Ovary (tissue), 9 donors: ENCODE results near the gene MAPK8IP3. TPM values are rescaled to one million over a fixed set of nuclear protein-coding genes. Genes with fewer than 3 reads are reported as not detected.

Experiments used
- DNase-seq, 5 donors: peaks; one replicate each; pipeline ENCODE4 v3.0.0-alpha.2; 2019 to 2020
- H3K27ac ChIP-seq, 2 donors: fragments of 200-600 bp; one replicate each; pipeline versions ENCODE4 v1.5.1 to v1.8.0; 2019 to 2022
- H3K27me3 ChIP-seq: fragments of 200-600 bp; one replicate; pipeline ENCODE4 v1.8.0; 2022
- H3K36me3 ChIP-seq: fragments of 200-600 bp; sonication (generic); one replicate; pipeline ENCODE4 v1.5.1; 2019
- H3K4me1 ChIP-seq: one replicate; pipeline ENCODE4 v1.8.1; 2013; ENCODE audit warnings: mild to moderate bottlenecking, moderate library complexity; ENCODE audit not compliant: insufficient read depth
- H3K4me3 ChIP-seq: fragments of 200-600 bp; sonication (generic); one replicate; pipeline ENCODE4 v1.5.1; 2017
- H3K9me3 ChIP-seq, 2 donors: fragments of 200-600 bp in 1 of 2; sonication (generic) in 1 of 2; one replicate each; pipeline versions ENCODE4 v1.5.1 to v1.8.1; 2013 to 2019; ENCODE audit warnings: mild to moderate bottlenecking in 1 of 2, moderate library complexity in 1 of 2
- CTCF ChIP-seq, 3 donors: fragments of 450-650 bp in 2 of 3; fragments of 200-600 bp in 1 of 3; IDR thresholded peaks; one replicate each; pipeline versions ENCODE4 v1.5.1 to v1.8.0; 2016 to 2022; ENCODE audit warnings: antibody characterized with exemption in 3 of 3, mild to moderate bottlenecking in 1 of 3
- EP300 ChIP-seq: sonication (generic); formaldehyde crosslinking; IDR thresholded peaks from one replicate; pipeline ENCODE4 v1.6.1; 2017; ENCODE audit warnings: antibody characterized with exemption
- POLR2A ChIP-seq: fragments of 450-650 bp; IDR thresholded peaks from one replicate; pipeline ENCODE4 v1.6.1; 2017; ENCODE audit warnings: antibody characterized with exemption, mild to moderate bottlenecking, moderate library complexity
- WGBS, 3 donors: extraction: QIAGEN DNeasy Blood & Tissue Kit in 1 of 3; methylation state at CpG; one replicate each; pipeline versions ENCODE4 v1.1.5 to v1.1.7; 2013 to 2017; 5-methylcytosine and 5-hydroxymethylcytosine counted together
- intact Hi-C, 4 donors: fragments of 100-400 bp; cut with DNase I; formaldehyde crosslinking; loops; one replicate each; pipeline versions ENCODE4 v1.11.0 to v1.15.1; 2022 to 2023
- polyA plus RNA-seq, 2 donors: library from polyadenylated mRNA; stranded (reverse); fragments of 200-250 nt in 1 of 2; fragments of 350-450 nt in 1 of 2; fragmentation: Illumina TruSeq in 1 of 2; extraction: RNeasy Lipid Tissue Mini Kit (QIAGEN cat#74804) in 1 of 2; gene quantifications; one replicate each; pipeline ENCODE4 v1.2.3, GENCODE V29; 2013 to 2014
- total RNA-seq, 7 donors: library from RNA; depleted of rRNA in 2 of 7; stranded (reverse); fragments of >200 nt in 2 of 7; fragmentation: NEBNext Ultra II Directional in 3 of 7; extraction: Animal tissue kit (Norgen Biotek cat#: 25700) in 3 of 7; gene quantifications; one replicate each; pipeline versions ENCODE4 v1.1.0 to v1.2.4, GENCODE V29; 2016 to 2023
- donor health status: DM: no; HTN: no; CAD: no; lungs with moderate emphysema.
- donor health status: DM: no; HTN: no; CAD: no.
- donor health status: Bipolar disorder and iron deficiency.
- donor health status: DM: yes; HTN: yes; CAD: no.
- donor health status: DM: no; HTN: no; CAD: no.
- donor health status: DM: yes; HTN: yes; CAD: no.

MAPK8IP3 gene
- total and polyA plus RNA-seq, 9 donors = 7.0 to 117 (median 72.3) TPM

- DNase-seq = no peak
- no peaks in the 10 kb centered on the region for H3K9me3 ChIP-seq
- H3K36me3 ChIP-seq = no peaks in the 10 kb centered on the region
- H3K4me3 ChIP-seq = no peak overlapping the region
- H3K27ac ChIP-seq = no peak overlapping the region
- H3K27me3 ChIP-seq = no peaks in the 10 kb centered on the region
- 82 to 88% (median 85%) methylated on average over 21 of the region's 21 CpGs for WGBS, 3 donors
- no peaks in the 10 kb centered on the region for H3K4me1 ChIP-seq
- intact Hi-C loops = no loop called here
- TF ChIP-seq EP300 (no peak), POLR2A (no peak), CTCF (IDR thresholded peaks at IDR 0.05) (no peak)
These were observed 59.0 kb downstream of the MAPK8IP3 start for GRCh38 chr16:1764971-1765370.

GRCh38 chr16:1765826-1766225 is 59.8 kb downstream of the MAPK8IP3 start:
- H3K4me1 ChIP-seq = peaks cover 2% of the 10 kb centered on the region
- no peaks in the 10 kb centered on the region for H3K9me3 ChIP-seq
- no peaks in the 10 kb centered on the region for H3K36me3 ChIP-seq
- TF ChIP-seq EP300 (no peak), CTCF (IDR thresholded peaks at IDR 0.05) (no peak), POLR2A (no peak)
- no peak overlapping the region for H3K4me3 ChIP-seq
- intact Hi-C loops = no loop called here
- 87 to 92% (median 89%) methylated on average over 21 to 22 of the region's 22 CpGs for WGBS, 3 donors
- H3K27ac ChIP-seq = no peak overlapping the region
- H3K27me3 ChIP-seq = no peaks in the 10 kb centered on the region
- DNase-seq = peak in 1 of 5 donors; percentile 43

GRCh38 chr16:1766231-1766630 is 60.2 kb downstream of the MAPK8IP3 start:
- intact Hi-C loops = no loop called here
- TF ChIP-seq POLR2A (no peak), CTCF (IDR thresholded peaks at IDR 0.05) (no peak), EP300 (no peak)
- 85 to 87% (median 86%) methylated on average over 18 to 19 of the region's 19 CpGs for WGBS, 3 donors

GRCh38 chr16:1766701-1767100 is 60.7 kb downstream of the MAPK8IP3 start:
- H3K36me3 ChIP-seq = no peaks in the 10 kb centered on the region
- DNase-seq = no peak
- peaks cover 2% of the 10 kb centered on the region for H3K4me1 ChIP-seq
- intact Hi-C loops = no loop called here
- H3K9me3 ChIP-seq = no peaks in the 10 kb centered on the region
- H3K4me3 ChIP-seq = no peak overlapping the region
- H3K27ac ChIP-seq = no peak overlapping the region
- WGBS, 3 donors = 86 to 92% (median 88%) methylated on average over 18 of the region's 18 CpGs
- no peaks in the 10 kb centered on the region for H3K27me3 ChIP-seq
- TF ChIP-seq CTCF (IDR thresholded peaks at IDR 0.05) (no peak), EP300 (no peak), POLR2A (no peak)

More at GRCh38 chr16:1766231-1766630, 60.2 kb downstream of the MAPK8IP3 start:
- H3K4me3 ChIP-seq = no peak overlapping the region
- no peaks in the 10 kb centered on the region for H3K9me3 ChIP-seq
- DNase-seq = no peak
- no peaks in the 10 kb centered on the region for H3K36me3 ChIP-seq
- H3K27me3 ChIP-seq = no peaks in the 10 kb centered on the region
- no peak overlapping the region for H3K27ac ChIP-seq
- H3K4me1 ChIP-seq = peaks cover 2% of the 10 kb centered on the region
